ENCODE data around the gene CRB1.
A peak's percentile ranks its signal among the peaks of the same experiment; 100 is the strongest.

Gene CRB1

GRCh38 chr1:197351821-197352440 lies 83.9 kb downstream of the CRB1 start:
- no peak for DNase-seq

- no peak for DNase-seq
These were observed 87.4 kb downstream of the CRB1 start for GRCh38 chr1:197355248-197355995.

- peak in 1 of 2 donors; percentile 12 for DNase-seq
These were observed 88.9 kb downstream of the CRB1 start for GRCh38 chr1:197356723-197357533.

GRCh38 chr1:197358959-197359358 lies 90.9 kb downstream of the CRB1 start:
- no peak for DNase-seq

- no peak for DNase-seq
These were observed 92.0 kb downstream of the CRB1 start for GRCh38 chr1:197360068-197360467.

GRCh38 chr1:197362871-197363270 lies 94.8 kb downstream of the CRB1 start:
- no peak for DNase-seq

GRCh38 chr1:197363855-197364254 lies 95.8 kb downstream of the CRB1 start:
- no peak for DNase-seq

- no peak for DNase-seq
These were observed 98.9 kb downstream of the CRB1 start for GRCh38 chr1:197366996-197367395.

- no peak for DNase-seq
These were observed 99.6 kb downstream of the CRB1 start for GRCh38 chr1:197367627-197368026.

GRCh38 chr1:197374428-197374827 lies 106.4 kb downstream of the CRB1 start:
- no peak for DNase-seq

- no peak for DNase-seq
These were observed 116.4 kb downstream of the CRB1 start for GRCh38 chr1:197384471-197384870.

GRCh38 chr1:197388801-197389200 lies 120.7 kb downstream of the CRB1 start:
- DNase-seq, result no peak

GRCh38 chr1:197390856-197391255 lies 122.8 kb downstream of the CRB1 start:
- no peak for DNase-seq

GRCh38 chr1:197391303-197392226 lies 123.5 kb downstream of the CRB1 start:
- DNase-seq, result no peak

- no peak for DNase-seq
These were observed 124.5 kb downstream of the CRB1 start for GRCh38 chr1:197392541-197392940.

GRCh38 chr1:197393105-197393504 lies 125.1 kb downstream of the CRB1 start:
- DNase-seq, result no peak

- no peak for DNase-seq
These were observed 125.7 kb downstream of the CRB1 start for GRCh38 chr1:197393772-197394171.

GRCh38 chr1:197394831-197395608 lies 127.0 kb downstream of the CRB1 start:
- no peak for DNase-seq

GRCh38 chr1:197397895-197398294 lies 129.8 kb downstream of the CRB1 start:
- DNase-seq, result no peak

GRCh38 chr1:197399755-197400521 lies 131.9 kb downstream of the CRB1 start:
- no peak for DNase-seq

GRCh38 chr1:197400522-197400902 lies 132.5 kb downstream of the CRB1 start:
- no peak for DNase-seq
